Epidermal melanocyte (primary cell): ENCODE data around the gene VPS35L.

Experiments used
- DNase-seq: peaks from one replicate; pipeline ENCODE4 v3.0.0; 2011; ENCODE audit warnings: low spot score; ENCODE audit not compliant: insufficient read length

The VPS35L gene

GRCh38 chr16:19694989-19695388, 139.5 kb downstream of the VPS35L start:
- DNase-seq, result no peak

GRCh38 chr16:19696328-19696727, 140.8 kb downstream of the VPS35L start:
- peak; percentile 44 for DNase-seq

GRCh38 chr16:19696961-19697360, 141.5 kb downstream of the VPS35L start:
- no peak for DNase-seq

- no peak for DNase-seq
Measured at GRCh38 chr16:19697756-19698318, 142.3 kb downstream of the VPS35L start.

- DNase-seq, result no peak
Measured at GRCh38 chr16:19698480-19699465, 143.3 kb downstream of the VPS35L start.

GRCh38 chr16:19699472-19699871, 144.0 kb downstream of the VPS35L start:
- no peak for DNase-seq

GRCh38 chr16:19700319-19700781, 144.8 kb downstream of the VPS35L start:
- DNase-seq, result no peak

GRCh38 chr16:19701091-19701490, 145.6 kb downstream of the VPS35L start:
- no peak for DNase-seq

- no peak for DNase-seq
Measured at GRCh38 chr16:19703172-19703889, 147.8 kb downstream of the VPS35L start.

GRCh38 chr16:19704321-19705145, 149.0 kb downstream of the VPS35L start:
- DNase-seq, result no peak

GRCh38 chr16:19705146-19705501, 149.6 kb downstream of the VPS35L start:
- DNase-seq, result no peak

- DNase-seq, result no peak
Measured at GRCh38 chr16:19705843-19706242, 150.3 kb downstream of the VPS35L start.

GRCh38 chr16:19706846-19707245, 151.3 kb downstream of the VPS35L start:
- no peak for DNase-seq

GRCh38 chr16:19707569-19708295, 152.2 kb downstream of the VPS35L start:
- DNase-seq, result no peak

GRCh38 chr16:19708296-19709205, 153.0 kb downstream of the VPS35L start:
- no peak for DNase-seq

GRCh38 chr16:19709381-19710136, 154.1 kb downstream of the VPS35L start:
- no peak for DNase-seq

GRCh38 chr16:19710191-19710908, 154.8 kb downstream of the VPS35L start:
- DNase-seq, result no peak

- no peak for DNase-seq
Measured at GRCh38 chr16:19710991-19711545, 155.6 kb downstream of the VPS35L start.
